HG03025 (cell line): ENCODE measurements around the gene PIEZO2.
A peak's percentile ranks its signal among the peaks of the same experiment; 100 is the strongest.

Experiments used
- ATAC-seq: cut with Tn5 transposase; IDR thresholded peaks from one replicate; pipeline ENCODE4 v1.9.1; 2021; ENCODE audit warnings: mild to moderate bottlenecking, moderate library complexity; ENCODE audit not compliant: unreplicated experiment, low FRiP score

PIEZO2 gene

DNA sequence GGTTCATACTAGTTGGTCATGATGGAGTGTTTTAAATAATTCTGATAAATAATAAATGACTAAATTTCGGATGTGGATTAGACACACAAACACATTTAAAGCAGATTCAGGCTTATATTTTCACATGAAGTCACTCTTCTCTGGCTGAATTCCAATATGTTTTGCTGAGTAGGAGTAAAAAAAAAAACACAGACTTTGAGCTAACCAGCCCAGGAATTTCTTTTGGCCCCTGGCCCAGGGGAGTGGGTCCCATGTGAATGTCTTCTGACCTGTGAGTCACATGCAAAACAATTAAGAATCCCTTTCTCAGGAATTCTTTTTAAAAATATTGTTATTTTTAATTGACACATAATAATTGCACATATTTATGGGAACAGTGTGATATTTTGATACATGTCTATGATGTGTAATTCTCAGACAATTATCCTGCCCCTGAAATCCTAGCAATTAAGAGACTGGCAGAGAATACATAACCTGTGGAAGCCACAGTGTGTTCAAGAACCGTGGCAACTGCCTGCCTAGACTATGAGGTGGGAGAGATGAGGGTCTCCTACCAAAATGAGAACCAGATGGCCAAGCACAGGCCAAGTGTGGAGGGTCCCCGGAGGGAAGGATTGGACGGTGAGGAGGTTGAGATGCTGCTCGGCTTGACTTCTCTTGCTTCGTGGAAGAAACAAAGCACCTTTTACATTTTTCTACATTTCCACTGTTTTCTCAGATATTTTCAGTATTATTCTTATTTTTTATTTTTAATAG lies 236.4 kb downstream of the PIEZO2 start:
- no peak for ATAC-seq

DNA sequence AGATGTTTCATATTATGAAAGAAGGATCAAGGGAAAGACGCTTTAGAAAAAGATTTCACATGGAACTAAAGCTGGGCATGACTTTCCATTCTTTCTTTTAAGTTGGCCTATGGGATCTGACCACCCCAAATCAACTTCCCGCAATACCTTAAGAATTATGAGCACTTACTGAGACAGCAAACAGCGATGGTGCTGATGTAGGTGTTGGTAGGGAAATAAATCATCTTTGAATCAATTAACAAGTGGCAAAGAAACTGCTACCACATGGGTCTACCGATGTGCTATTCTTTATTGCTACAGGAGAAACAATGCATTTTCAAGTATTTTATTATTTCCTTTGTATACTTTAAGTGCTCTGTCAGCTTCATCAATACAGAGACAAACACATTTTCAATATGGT lies 239.6 kb downstream of the PIEZO2 start:
- ATAC-seq = no peak

DNA sequence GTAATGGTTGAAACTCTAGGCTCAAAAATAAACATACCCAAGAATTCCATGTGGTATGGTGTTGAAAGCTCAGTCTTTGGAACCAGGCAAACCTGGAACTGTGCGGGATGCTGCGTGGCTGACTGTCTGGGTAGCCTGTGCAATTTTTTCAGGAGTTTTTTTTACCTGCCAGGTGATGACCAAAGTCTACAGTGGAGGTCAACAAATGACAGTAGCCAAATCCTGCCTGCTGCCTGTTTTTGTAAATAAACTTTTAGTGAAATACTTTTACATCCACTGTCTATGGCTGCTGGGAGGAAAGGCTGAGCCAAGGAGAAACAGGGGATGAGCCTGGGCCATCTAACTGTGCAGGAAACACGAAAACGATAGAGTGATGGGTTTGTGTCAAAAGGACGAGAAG lies 240.6 kb downstream of the PIEZO2 start:
- no peak for ATAC-seq

DNA sequence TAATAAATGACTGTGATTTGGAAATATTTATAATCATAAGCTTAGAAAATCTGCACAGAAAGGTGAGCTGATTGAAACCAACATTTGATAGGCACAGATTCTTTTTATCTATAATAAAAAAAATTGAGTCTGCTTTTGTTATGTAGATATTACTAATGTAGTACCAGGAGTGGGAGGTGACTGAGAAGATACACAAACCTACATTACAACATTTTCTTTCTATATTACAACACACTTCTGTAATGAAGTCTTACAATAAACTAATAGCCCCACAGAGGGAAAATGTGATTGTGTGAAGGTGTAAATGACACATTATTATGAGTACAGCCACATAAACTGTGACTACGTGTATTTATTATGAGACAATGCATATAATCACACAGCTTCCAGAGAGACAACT lies 241.6 kb downstream of the PIEZO2 start:
- no peak for ATAC-seq

DNA sequence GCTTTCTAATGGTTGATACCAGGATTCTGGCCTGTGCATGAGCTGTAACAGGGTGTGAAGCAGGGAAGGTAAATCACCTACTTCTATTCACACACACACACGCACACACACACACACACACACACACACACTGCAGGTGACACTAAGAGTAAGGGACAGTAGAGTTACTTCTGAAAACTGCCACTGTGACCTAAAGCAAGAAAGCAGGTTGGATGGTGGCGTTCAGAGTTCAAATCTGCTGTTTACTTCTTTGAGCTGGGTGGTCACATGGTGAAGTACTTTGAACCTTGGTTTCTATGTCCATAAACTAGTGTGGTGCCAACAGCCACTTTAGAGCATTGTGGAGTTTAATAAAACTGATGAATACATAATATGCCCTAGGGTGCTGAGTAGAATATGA lies 248.0 kb downstream of the PIEZO2 start:
- ATAC-seq = no peak

DNA sequence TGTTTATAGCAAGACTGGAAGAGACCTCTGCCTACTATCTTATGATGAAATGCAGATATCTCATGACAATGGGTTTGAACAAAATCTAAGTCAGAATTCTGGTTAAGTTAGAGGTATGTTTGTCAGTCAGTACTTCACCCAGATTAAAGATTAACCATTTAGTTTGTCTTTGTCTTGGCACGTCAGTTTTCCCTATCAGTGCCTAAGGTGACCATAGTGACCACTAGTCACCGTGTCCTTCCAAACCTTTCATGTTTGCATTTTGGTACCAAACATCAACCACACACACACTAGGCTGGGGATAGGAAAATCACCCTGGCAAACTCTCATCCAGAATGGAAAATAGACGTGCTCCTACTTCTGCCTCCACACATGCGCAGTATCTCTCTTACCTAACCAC lies 248.9 kb downstream of the PIEZO2 start:
- no peak for ATAC-seq

DNA sequence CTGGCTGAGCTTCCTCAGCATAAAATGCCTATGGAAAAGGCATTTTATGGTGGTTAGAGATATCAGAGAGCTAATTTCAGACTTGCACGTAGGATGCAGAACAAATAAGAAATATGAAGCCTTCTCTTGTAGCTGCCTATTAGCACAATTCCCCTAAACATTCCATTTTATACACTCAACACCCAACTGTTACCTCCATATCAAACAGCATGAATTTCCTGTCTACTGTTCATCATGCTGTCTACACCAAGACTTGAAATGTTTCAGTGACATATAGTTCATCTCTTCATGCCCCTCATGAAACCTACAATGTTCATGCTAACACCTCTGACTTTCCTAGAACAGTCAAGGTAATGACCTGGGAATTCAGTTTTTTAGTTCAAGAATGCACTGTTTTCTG lies 249.9 kb downstream of the PIEZO2 start:
- no peak for ATAC-seq

DNA sequence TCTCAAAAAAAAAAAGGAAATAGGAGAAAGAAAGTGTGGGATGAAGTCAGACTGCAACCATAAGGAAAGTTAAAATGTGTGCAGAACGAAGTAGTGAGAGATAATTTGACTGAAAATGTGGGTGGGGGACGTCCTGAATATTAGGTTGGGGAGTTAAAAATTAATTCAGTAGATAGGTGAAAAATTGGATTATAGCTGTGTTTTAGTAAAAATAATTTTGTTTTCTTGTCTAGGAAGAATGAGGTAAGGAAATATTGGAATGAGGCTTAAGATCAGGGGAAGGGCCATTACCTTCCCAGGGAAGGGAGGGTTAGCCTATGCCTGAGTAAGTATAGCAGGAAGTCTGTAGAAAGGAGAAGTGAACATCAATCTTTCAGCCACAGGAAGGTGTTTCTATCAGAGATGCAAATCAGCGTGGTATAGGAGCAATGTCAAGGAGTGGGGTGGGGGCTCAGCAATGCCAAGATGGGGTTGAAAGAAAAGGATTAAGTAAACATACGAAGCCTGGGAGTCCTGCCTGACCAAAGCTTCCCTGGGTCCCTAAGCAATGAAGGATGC lies 250.9 kb downstream of the PIEZO2 start:
- no peak for ATAC-seq

DNA sequence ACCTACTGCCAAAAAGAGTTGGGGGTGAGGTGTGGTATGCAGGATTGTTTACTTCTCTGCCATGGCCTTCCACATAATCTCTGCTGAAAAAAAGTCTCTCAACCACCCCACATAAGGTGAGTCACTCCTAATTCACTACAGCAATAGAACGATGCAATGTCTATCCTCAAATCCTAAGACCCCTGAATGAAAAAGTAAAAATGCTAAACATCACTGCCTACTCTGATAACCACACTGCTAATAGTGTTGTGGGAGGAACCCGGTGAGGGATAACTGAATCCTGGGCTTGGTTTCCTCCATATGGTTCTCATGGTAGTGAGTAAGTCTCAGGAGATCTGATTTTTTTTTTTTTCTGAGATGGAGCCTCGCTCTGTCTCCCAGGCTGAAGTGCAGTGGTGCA lies 252.5 kb downstream of the PIEZO2 start:
- no peak for ATAC-seq

DNA sequence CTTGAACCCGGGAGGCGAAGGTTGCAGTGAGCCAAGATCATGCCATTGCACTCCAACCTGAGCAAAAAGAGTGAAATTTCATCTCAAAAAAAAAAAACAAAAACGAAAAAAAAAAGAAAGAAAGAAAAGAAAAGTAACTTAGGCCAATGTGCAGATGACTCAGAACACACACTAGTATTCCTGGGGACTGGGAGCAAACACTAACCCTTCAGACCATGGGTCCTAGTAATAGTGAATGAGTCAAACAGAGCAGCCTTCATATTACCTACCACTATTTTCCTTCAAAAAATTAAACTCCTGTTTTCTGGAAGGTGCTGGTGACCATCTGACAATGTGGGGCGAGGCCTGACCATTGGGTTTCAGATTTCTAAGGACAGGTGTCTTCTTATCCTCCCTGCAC lies 253.4 kb downstream of the PIEZO2 start:
- ATAC-seq = no peak

DNA sequence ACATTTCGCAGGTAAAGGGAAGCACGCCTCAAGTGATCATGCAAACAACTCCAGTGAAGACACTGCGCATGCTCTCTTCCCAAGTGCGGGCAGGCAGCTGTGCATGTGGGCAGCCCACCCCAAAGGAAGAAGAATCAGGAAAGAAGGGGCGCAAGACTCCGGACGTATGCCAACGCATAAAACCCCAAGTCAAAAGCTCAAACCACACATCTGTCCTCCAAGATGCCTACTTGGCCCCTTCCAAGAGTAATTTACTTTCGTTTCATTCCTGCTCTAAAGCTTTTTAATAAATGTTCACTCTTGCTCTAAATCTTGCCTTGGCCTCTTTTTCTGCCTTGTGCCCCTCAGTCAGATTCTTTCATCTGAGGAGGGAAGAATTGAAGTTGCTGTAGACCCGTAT lies 254.9 kb downstream of the PIEZO2 start:
- ATAC-seq = no peak

DNA sequence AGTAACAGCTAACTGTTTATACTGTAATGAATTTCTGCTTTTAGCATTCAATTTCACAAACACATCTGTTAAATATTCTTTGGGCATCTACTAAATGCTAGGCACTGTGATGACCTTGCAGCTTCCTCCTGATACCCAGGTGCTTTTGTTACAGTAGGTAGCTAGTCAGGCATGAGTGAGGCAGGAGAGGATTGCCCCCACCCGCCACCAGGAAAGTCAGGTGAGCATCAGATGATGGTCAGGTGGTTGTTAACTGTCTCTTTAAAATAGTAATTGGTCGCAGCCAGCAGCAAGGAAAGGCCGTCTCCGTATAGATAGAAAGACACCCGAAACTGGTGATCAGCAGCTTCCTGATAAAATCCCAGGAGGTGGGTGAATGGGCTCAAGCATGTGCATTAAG lies 255.6 kb downstream of the PIEZO2 start:
- ATAC-seq = no peak

DNA sequence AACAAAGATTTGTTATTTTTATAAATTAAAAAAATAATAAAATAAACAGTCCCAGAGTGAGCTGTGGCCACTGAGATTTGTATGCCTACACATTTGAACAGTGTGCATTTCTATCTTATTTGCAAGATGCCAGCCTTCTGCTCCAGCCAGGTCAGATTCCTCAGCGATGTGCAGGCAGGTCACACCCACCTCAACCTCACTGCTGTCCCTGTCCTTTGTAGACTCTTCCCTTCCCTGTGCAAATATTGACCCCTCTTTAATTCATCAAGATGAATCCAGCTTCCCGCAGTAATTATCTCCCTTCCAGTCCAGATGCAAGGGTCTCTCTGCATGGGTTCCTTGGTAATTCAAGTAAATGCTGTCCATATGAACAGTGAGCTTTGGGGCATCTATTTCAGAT lies 256.2 kb downstream of the PIEZO2 start:
- no peak for ATAC-seq

DNA sequence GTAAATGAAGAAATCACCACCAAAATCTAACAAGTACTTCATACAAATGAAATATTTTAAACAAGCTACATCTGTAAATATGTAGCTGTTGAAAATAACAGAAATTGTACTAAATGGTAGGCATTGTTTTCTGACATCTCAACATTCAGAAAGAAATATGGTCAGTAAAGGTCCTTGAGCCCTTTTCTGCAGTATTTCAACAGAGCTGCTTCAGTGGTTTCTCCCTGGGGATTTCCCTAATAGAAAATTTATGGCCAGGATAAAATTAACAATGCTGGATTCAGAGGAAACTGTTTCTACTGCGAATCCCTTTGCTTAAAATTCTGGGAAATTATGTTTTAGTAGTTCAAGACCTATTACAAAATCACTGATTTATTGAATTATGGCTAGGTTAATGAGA lies 256.6 kb downstream of the PIEZO2 start:
- no peak for ATAC-seq

DNA sequence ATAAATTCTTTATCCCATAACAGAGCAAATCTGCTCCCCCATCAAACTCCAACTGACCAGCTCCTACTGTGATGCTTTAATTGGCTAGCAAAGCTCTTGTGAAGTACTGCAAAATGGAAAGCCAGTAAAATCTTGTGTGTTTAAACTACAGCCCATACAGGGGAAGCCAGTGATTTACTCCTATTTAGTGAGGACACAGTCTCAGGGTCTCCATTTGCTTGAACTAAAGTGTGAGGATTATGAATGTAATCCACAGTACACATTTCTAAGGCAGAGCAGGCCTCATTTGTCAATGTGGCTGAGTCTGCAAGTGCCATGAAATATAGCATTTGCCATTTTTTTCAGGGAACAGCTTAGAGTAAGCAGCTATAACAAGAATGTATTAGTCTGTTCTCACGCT lies 259.3 kb downstream of the PIEZO2 start:
- no peak for ATAC-seq

DNA sequence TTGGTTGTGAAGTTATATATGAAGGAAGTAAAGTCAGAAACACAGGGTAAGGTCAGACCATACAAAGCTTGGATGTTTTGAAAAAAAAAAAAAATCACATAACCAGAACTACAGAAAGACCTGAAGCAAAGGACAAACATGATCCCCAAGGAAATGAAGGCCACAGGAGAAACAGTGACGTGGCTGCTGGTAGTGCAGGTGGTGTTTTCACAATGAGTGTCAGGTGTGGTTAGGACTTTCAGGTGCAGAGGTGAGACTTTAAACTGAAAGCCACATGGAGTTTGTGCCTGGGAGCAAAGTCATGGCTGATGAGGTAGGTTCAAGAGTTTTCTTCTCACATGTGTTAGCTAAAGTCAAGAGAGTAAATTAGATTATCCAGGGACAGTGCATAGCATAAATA lies 270.7 kb downstream of the PIEZO2 start:
- ATAC-seq = peak; percentile 87

DNA sequence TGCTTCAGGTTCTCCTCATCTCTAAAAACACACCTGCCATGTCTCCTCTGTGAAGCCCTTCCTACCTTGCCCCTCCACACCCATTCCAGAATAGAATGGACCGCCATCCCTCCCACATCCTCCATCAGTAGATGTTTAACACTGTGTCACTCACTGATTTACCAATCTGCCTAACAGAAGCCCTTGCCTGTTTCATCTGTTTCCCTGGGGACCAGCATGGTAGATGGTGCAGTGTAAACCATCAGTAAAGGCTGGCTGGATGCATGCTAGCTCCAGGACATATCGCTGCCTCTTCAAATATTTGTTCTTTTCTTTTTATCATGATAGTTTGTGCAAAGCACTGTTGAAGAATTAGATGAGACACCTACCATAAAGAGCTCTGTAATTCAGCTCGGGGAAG lies 271.4 kb downstream of the PIEZO2 start:
- no peak for ATAC-seq

DNA sequence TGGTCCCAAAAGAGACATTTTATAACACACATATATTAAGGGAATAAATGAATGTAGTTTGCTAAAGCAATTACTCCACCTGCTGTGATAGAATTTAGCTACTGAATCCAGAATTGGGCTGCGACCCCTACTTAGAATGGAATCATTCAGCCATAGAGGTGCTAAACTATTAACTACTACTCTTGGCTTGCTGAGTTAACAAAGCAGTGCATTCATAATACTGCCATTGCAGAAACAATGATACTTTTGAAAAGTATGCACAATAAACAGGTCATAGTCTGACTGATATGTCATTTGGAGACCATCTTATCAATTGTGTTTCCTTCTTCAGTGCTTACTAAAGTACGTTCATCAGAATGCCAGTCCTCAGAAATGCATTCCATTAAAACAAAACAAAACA lies 273.6 kb downstream of the PIEZO2 start:
- ATAC-seq = no peak

DNA sequence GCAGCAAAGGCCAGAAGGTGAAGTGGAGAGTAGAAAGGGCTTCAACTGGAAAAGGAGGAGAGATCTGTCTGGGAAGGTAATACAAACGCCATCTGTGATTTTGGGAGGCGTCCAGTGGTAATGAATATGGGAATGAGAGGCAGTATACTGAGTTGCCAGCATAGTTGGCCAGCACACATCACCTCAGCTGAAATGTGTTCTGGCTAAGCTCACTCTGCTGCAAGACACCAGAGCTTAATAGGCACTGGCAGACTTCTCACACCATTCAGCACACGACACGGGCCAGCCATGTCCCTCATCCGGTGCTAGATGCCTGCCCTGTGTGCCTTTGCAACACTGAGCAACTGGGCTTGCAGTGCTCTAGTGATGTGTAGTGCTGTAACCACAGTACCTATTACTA lies 277.1 kb downstream of the PIEZO2 start:
- no peak for ATAC-seq

DNA sequence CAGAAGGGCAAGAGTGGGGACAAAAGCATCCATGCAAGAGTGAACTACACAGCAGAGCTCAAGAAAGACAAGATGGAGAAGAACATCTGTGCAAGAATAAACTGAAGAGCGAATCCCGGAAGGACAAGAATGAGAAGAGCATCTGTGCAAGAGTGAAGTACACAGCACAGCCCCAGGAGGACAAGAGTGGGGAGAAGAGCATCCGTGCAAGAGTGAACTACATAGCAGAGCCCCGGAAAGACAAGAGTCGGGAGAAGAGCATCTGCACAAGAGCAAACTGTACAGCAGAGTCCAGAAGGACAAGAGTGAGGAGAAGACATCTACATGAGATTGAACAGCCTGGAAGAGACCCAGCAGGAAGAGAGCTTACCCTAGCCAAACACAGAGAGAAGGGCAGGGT lies 284.6 kb downstream of the PIEZO2 start:
- no peak for ATAC-seq

DNA sequence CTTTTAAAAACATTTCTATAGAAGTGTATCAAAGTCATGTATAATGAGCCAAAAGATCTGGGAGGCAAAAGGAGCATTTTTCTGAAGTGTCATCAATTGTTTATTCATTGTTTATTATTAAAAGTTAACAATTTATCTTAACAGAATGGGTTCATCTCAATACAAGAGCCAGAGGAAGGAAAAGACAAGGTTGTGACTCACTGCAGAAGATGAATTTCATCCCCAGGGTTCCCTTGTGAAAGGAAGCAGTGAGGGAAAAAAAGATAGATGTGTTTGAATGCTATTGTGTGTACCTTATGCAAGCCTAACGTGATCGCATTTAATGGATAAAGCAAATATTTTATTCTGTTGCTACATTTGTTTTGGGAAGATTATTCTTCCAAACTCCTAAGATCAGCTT lies 286.3 kb downstream of the PIEZO2 start:
- ATAC-seq = no peak

DNA sequence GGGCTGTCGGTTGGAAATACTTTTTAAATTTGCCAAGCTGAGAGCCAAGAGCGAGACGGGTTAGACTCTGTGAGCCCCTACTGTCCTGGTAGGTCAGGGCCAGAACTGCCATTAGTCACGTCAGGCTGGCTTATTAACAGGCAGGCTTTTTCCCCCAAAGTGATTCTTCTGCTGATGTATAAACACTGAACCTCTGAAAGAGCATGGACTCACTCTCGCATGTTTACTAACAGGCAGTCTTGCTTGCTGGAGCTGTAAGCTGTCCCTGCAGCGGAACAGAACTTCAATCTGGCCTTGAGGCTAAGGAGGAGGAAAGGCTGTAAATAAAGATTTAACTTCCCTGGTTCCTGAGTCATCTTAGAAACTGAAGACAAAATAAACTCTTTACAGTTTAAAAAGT lies 288.4 kb downstream of the PIEZO2 start:
- no peak for ATAC-seq

DNA sequence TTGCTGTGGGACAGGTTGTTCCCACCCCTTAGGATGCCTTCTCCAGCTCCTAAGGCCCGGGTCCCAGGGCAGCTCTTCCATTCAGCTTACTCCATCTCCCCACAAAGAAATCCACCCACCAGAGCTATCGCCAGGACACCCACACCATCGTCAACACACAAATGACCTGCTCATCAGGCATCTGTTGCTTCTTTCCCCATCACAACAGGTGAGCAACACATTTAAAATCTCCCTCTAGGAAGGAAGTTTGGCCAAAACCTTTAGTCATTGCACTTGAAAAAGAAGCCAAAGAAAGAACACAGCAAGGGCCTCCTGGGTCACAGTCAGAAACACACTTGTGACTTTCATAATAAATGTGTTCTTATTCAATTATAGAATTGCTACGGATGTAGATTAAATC lies 289.0 kb downstream of the PIEZO2 start:
- no peak for ATAC-seq
